HG03442 (cell line): ENCODE results near the gene KCNAB1.

ENCODE experiments used
- ATAC-seq: cut with Tn5 transposase; IDR thresholded peaks from one replicate; pipeline ENCODE4 v1.9.1; 2021; ENCODE audit warnings: mild to moderate bottlenecking, moderate library complexity; ENCODE audit not compliant: unreplicated experiment

Gene KCNAB1

GRCh38 chr3:156396851-156397250 is 276.5 kb downstream of the KCNAB1 start:
- ATAC-seq: no peak

GRCh38 chr3:156397534-156397933 is 277.2 kb downstream of the KCNAB1 start:
- ATAC-seq: no peak

- no peak for ATAC-seq
Observed at GRCh38 chr3:156400062-156400461, 279.7 kb downstream of the KCNAB1 start.

GRCh38 chr3:156400735-156401134 is 280.4 kb downstream of the KCNAB1 start:
- no peak for ATAC-seq

- no peak for ATAC-seq
Observed at GRCh38 chr3:156404217-156404616, 283.8 kb downstream of the KCNAB1 start.

- ATAC-seq: no peak
Observed at GRCh38 chr3:156406393-156406792, 286.0 kb downstream of the KCNAB1 start.

- ATAC-seq: no peak
Observed at GRCh38 chr3:156407617-156408225, 287.3 kb downstream of the KCNAB1 start.

- ATAC-seq: no peak
Observed at GRCh38 chr3:156409694-156410093, 289.3 kb downstream of the KCNAB1 start.

- no peak for ATAC-seq
Observed at GRCh38 chr3:156412600-156412999, 292.2 kb downstream of the KCNAB1 start.

- no peak for ATAC-seq
Observed at GRCh38 chr3:156413293-156413892, 293.0 kb downstream of the KCNAB1 start.

GRCh38 chr3:156416846-156417558 is 296.6 kb downstream of the KCNAB1 start:
- no peak for ATAC-seq

- ATAC-seq: no peak
Observed at GRCh38 chr3:156417559-156418132, 297.3 kb downstream of the KCNAB1 start.

- ATAC-seq: no peak
Observed at GRCh38 chr3:156418428-156418827, 298.1 kb downstream of the KCNAB1 start.

- no peak for ATAC-seq
Observed at GRCh38 chr3:156421534-156421933, 301.2 kb downstream of the KCNAB1 start.

- no peak for ATAC-seq
Observed at GRCh38 chr3:156424758-156425157, 304.4 kb downstream of the KCNAB1 start.

GRCh38 chr3:156425651-156426050 is 305.3 kb downstream of the KCNAB1 start:
- ATAC-seq: no peak

GRCh38 chr3:156429125-156429524 is 308.7 kb downstream of the KCNAB1 start:
- ATAC-seq: no peak

- no peak for ATAC-seq
Observed at GRCh38 chr3:156431334-156432124, 311.2 kb downstream of the KCNAB1 start.

GRCh38 chr3:156432563-156432962 is 312.2 kb downstream of the KCNAB1 start:
- ATAC-seq: no peak

GRCh38 chr3:156433138-156433537 is 312.8 kb downstream of the KCNAB1 start:
- no peak for ATAC-seq

- no peak for ATAC-seq
Observed at GRCh38 chr3:156433910-156434309, 313.5 kb downstream of the KCNAB1 start.
